ENCODE results near the gene VRK2.
A peak's percentile ranks its signal among the peaks of the same experiment; 100 is the strongest.

The VRK2 gene

DNA sequence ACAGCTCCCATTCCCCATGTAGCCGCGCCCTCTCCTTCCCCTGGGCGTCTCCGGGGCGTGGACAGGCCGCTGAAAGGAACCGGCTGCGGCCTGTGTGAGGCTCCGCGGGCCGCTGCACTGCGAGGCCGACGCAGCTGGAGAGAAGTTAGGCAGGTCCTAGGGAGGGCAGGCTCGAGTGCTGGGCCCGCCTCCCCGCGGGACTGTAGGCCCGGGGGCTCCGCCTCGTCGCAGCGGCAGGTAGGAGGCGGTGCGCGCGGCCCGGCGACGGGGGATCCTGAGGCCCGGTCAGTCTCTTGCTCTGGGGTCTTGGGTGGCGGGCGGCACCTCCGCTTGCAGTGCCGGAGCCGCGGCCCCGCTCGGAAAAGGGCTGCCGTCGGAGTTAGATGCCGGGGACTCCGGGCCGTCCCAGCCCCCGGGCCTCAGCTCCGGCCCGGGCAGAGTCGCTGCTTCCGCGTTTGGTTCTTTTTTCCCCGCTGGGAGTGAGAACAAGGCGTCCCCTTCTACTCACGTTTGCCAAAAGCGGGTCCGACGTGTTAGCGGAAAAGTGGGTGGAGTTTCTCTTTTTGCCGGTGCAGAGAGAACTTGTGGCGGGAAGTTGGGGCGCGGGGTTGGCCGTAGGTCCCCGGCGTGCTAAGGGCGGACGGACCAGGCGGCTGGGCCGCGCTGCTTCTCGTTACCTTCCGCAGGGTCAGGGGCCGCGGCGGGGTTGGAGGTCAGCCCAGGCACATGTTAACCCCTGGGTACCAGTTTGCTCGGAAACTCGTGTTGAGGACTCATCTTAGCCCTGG lies at the start of gene VRK2:
VRK2 (plus strand) TSS at position 222 of the 788 bp plus-strand sequence. CDS start 2,026 bp downstream, outside the sequence.
- no peaks in the 10 kb centered on the region for H3K27me3 Mint-ChIP-seq
- peak within 1 kb of the TSS; percentile 89 for H3K4me3 Mint-ChIP-seq
- H3K4me1 Mint-ChIP-seq (ENCODE audit: low read depth), result peaks cover 59% of the 10 kb centered on the region
- H3K9me3 Mint-ChIP-seq, result no peaks in the 10 kb centered on the region
- peak within 1 kb of the TSS; percentile 93 for H3K27ac Mint-ChIP-seq
- peaks cover 23% of the 10 kb centered on the region for H3K36me3 Mint-ChIP-seq (ENCODE audit: low read depth)

DNA sequence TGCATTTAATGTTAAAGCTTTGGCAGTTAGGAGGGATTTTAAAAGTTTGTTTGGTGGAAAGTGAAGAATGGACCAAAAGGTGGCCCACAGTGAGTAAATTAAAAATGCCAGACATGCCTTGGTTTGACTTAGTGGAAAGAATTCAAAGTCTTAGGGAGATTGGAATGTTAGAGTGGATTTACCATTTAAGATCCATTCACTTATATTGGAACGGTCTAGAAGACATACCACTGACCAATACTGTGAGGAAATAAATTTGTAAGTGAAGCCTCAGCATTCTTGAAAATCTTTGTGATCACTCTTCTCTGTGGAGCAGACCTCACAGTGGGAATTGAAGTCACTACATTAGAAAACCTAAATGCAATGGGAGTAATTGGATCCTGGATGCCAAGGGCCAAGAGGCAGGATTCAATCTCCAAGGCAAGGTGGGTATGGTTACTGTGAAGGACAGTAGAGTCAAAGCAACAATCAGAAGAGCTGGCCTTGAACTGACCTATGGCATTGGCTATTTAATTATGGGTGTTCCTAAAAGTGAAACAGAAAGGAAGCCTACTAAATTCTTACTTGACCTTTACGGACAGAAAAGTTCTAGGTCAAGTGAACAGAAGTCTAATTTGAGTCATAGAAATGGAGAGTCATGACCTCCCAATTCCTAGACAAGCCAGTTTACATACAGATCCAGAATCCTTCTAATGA lies 40.2 kb upstream of the VRK2 start:
- Mint-ChIP-seq H3K9me3 (no peaks in the 10 kb centered on the region), H3K4me1 (ENCODE audit: low read depth) (no peaks in the 10 kb centered on the region), H3K36me3 (ENCODE audit: low read depth) (no peaks in the 10 kb centered on the region), H3K4me3 (no peak overlapping the region), H3K27me3 (no peaks in the 10 kb centered on the region), H3K27ac (no peak overlapping the region)

DNA sequence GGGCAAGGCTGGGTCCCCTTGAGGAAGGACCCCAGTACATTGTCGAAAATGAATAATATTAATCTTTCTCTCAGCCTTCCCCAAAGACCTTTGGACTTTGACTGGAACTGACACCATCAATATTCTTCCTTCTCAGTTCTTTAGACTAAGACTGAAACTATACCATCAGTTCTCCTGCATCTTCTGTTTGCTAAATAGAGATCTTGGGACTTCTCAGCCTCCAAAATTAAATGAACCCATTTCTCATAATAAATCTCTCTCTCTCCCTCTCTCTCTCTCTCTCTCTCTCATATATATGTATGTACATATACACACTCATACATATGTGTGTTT lies 39.7 kb upstream of the VRK2 start:
- no peak overlapping the region for H3K27ac Mint-ChIP-seq
- H3K9me3 Mint-ChIP-seq, result no peaks in the 10 kb centered on the region
- H3K27me3 Mint-ChIP-seq, result no peaks in the 10 kb centered on the region
- H3K4me1 Mint-ChIP-seq (ENCODE audit: low read depth), result no peaks in the 10 kb centered on the region
- no peak overlapping the region for H3K4me3 Mint-ChIP-seq
- H3K36me3 Mint-ChIP-seq (ENCODE audit: low read depth), result no peaks in the 10 kb centered on the region

DNA sequence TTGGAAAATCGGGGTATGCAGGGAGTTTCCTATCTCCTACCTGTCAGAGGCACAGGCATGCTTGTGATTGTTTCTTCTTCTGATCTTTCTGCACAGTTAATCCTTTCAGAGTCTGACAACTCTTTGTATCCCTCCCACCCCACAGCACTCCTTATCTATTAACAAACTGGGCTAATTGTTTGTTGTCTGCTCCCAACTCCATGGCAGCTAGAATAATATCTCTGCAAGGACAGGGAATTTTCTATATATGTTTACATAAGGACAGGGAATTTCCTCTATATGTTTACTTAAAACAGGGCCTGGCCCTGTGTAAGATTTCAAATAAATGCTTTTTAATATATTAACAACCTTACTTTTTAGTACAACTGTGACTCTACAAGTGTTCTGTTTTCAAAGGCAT lies 36.0 kb upstream of the VRK2 start:
- no peaks in the 10 kb centered on the region for H3K27me3 Mint-ChIP-seq
- no peak overlapping the region for H3K4me3 Mint-ChIP-seq
- H3K9me3 Mint-ChIP-seq, result peaks cover 4% of the 10 kb centered on the region
- no peaks in the 10 kb centered on the region for H3K4me1 Mint-ChIP-seq (ENCODE audit: low read depth)
- no peaks in the 10 kb centered on the region for H3K36me3 Mint-ChIP-seq (ENCODE audit: low read depth)
- no peak overlapping the region for H3K27ac Mint-ChIP-seq

DNA sequence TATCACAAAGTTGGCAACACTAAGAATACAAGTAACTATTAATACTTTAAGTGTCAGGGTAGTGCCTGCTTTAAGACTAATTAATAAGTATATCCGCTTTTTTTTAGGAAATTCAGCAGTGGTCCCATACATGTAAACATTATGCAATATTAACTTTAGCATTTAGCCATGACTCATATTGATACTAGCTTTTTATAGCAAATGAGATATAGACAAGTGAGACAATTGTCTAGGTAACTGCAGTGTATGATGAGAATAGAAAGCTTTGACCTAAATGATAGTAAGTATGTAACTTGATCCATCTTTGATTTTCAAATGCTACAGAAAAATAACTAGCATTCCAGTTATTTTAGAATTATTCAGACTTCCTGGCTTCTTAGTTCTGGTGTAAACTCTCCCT lies 27.4 kb upstream of the VRK2 start:
- Mint-ChIP-seq H3K36me3 (ENCODE audit: low read depth) (peaks cover 5% of the 10 kb centered on the region), H3K4me3 (no peak overlapping the region), H3K9me3 (peaks cover 4% of the 10 kb centered on the region), H3K4me1 (ENCODE audit: low read depth) (peaks cover 15% of the 10 kb centered on the region), H3K27ac (no peak overlapping the region), H3K27me3 (no peaks in the 10 kb centered on the region)

DNA sequence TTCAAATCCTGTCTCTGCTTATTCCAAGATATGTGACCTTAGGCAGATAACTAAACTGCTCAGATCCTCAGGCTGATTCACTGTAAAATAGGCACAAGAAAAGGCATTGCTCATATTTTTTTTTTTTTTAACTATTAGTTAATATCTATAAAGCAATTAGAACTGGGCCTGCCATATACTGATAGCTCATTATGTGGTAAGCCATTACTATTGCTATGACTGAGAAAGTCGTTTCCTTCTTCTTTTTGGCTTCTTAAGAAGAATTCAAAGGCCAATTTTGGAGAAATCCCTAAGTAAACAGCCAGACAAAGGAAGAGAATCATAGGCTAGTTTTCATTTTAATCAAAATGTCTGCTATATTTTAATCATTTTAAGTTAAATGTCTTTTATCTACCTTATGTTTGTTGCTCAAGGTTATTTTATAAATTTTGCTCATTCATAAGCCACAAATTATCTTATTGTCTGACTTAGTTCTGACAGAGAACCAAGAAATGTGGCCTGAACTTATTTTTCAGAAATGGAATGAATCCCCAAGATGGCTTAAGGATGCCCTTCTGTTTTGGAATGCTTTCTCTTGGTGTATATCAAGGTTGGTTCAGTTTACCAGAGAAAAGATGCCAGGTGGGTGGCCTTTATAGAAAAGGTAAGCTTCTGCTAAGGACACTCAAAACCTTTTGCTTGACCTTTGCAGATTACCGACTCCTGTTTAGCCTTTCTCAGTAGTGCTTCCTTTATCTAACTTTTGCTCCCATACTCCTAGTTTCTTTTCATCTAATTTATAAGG lies 21.3 kb upstream of the VRK2 start:
- no peak overlapping the region for H3K27ac Mint-ChIP-seq
- no peaks in the 10 kb centered on the region for H3K27me3 Mint-ChIP-seq
- peaks cover 9% of the 10 kb centered on the region for H3K36me3 Mint-ChIP-seq (ENCODE audit: low read depth)
- peaks cover 26% of the 10 kb centered on the region for H3K4me1 Mint-ChIP-seq (ENCODE audit: low read depth)
- no peaks in the 10 kb centered on the region for H3K9me3 Mint-ChIP-seq
- H3K4me3 Mint-ChIP-seq, result no peak overlapping the region

DNA sequence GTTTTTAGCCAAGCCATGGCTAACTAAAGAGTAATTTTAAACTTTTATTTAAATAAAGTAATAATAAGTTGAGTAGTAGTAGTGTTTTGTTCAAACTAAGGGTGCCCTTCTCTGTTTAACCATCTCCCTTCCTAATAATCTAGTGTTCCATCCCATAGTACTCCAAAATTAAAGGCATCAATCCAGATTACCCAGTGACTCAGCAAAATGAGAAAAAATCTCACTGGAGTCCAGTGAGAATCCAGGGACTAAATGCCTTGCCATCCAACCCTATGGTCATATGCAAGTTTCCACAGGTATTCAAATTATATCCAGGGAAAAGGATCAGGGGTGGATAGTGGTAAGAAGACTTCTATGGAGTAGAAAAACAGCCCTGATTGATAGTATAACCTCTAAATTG lies 19.6 kb upstream of the VRK2 start:
- no peaks in the 10 kb centered on the region for H3K9me3 Mint-ChIP-seq
- H3K4me3 Mint-ChIP-seq, result no peak overlapping the region
- peaks cover 9% of the 10 kb centered on the region for H3K36me3 Mint-ChIP-seq (ENCODE audit: low read depth)
- no peak overlapping the region for H3K27ac Mint-ChIP-seq
- peaks cover 26% of the 10 kb centered on the region for H3K4me1 Mint-ChIP-seq (ENCODE audit: low read depth)
- H3K27me3 Mint-ChIP-seq, result no peaks in the 10 kb centered on the region

DNA sequence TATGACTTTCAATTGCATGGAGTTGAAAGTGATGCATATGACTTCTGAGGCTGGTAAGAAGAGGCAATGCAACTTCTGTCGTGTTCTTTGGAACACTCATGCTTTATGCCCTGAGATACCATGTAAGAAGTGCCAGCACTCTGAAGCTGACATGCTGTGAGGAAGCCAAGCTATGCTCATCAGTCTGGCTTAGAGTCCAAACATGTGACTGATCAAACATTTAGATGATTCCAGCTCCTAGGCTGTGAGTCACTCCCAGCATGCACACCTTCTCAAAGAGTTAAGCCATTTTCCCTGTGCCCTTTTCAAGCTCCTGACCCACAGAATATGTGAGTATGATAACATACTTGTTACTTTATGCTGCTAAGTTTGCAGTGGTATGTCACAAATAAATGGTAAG lies 15.8 kb upstream of the VRK2 start:
- peaks cover 16% of the 10 kb centered on the region for H3K4me1 Mint-ChIP-seq (ENCODE audit: low read depth)
- no peaks in the 10 kb centered on the region for H3K27me3 Mint-ChIP-seq
- H3K27ac Mint-ChIP-seq, result no peak overlapping the region
- H3K4me3 Mint-ChIP-seq, result no peak overlapping the region
- H3K9me3 Mint-ChIP-seq, result no peaks in the 10 kb centered on the region
- H3K36me3 Mint-ChIP-seq (ENCODE audit: low read depth), result peaks cover 4% of the 10 kb centered on the region

DNA sequence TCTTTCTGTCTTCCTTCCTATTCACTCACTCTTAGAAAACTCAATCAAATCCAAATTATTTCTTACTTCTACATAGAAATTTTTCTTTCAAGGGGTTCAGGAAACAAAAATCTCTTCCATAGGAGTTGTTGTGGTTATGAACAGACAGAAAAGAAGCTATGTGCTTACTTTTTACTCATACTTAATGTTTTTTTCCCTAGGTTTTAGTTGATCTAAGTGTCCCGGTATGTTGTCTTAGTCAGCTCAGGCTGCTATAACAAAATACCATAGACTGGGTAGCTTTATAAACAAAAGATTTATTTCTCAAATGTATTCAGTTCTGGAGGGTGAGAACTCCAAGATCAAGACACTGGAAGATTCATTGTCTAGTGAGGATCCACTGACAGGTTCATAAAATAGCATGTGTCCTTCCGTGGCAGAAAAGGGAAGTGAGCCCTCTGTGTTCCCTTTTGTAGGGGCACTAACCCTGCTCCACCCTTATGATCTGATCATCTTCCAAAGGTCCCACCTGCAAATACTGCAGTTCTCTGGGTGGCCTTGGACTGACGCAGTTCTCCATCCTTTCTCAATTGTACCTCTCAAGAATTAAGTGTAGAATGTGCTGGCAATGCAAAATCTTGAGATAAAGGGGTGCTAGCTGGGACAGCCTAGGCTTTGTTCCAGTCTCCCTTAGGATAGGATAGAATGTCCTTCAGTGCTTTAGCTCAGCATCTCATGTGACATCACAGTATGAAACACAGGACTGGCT lies 14.4 kb upstream of the VRK2 start:
- H3K9me3 Mint-ChIP-seq, result no peaks in the 10 kb centered on the region
- no peak overlapping the region for H3K27ac Mint-ChIP-seq

DNA sequence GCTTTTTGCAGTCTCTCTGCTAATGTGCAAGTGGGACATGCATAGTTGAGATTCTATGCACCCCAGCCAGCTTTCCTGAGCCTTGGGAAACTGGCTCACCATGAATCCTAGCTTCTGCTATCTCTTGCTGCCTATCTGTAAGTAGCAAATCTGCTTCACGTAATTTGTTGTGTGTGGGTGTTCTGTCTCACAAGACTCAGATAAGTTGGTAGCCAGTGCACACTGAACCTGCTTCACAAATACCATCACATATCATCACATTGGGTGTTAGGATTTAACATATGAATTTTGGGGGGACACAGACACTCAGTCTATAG lies 13.9 kb upstream of the VRK2 start:
- H3K27ac Mint-ChIP-seq, result no peak overlapping the region
- no peaks in the 10 kb centered on the region for H3K27me3 Mint-ChIP-seq
- H3K36me3 Mint-ChIP-seq (ENCODE audit: low read depth), result peaks cover 4% of the 10 kb centered on the region
- no peak overlapping the region for H3K4me3 Mint-ChIP-seq
- no peaks in the 10 kb centered on the region for H3K9me3 Mint-ChIP-seq
- H3K4me1 Mint-ChIP-seq (ENCODE audit: low read depth), result peaks cover 12% of the 10 kb centered on the region

More for the DNA sequence above, 14.4 kb upstream of the VRK2 start:
- H3K36me3 Mint-ChIP-seq (ENCODE audit: low read depth), result no peaks in the 10 kb centered on the region
- H3K27me3 Mint-ChIP-seq, result no peaks in the 10 kb centered on the region
- peaks cover 12% of the 10 kb centered on the region for H3K4me1 Mint-ChIP-seq (ENCODE audit: low read depth)
- H3K4me3 Mint-ChIP-seq, result no peak overlapping the region

DNA sequence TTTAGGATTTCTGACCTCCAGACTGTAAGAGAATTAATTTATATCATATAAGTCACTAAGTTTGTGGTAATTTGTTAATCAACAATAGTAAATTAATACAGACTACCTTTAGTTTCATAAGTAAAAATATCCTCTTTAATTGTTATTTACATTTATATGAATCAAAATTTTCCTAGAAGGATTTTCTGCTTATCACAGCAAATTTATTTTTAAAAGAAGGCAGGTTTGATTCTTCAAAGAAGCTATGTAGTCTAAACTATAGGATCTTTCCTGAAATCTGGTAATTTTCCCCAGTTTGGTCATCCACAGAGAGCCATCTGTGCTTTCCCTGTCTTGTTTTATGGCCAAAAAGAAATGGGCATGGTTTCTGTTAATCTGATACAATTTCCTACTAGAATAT lies 13.1 kb upstream of the VRK2 start:
- H3K27ac Mint-ChIP-seq, result no peak overlapping the region
- H3K36me3 Mint-ChIP-seq (ENCODE audit: low read depth), result peaks cover 8% of the 10 kb centered on the region

DNA sequence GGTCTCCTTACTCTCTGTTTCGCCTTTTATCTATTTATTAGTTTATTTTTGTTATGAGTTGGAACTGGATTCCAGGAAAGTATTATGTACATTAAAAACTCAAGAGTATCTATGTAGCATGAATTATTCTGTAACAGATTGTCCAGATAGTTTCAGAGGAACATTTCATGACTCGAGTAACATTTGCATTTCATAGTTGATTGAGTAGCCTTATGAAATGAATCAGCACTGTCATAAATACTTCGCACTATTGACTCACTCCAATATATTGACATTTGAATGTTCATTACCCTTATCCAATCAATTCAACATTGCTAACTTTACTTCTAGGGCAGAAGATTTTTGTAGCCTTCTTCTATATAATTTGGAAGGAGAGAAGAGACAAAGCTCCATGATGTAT lies 11.3 kb upstream of the VRK2 start:
- Mint-ChIP-seq H3K36me3 (ENCODE audit: low read depth) (peaks cover 9% of the 10 kb centered on the region), H3K4me1 (ENCODE audit: low read depth) (peaks cover 19% of the 10 kb centered on the region), H3K27ac (no peak overlapping the region), H3K9me3 (no peaks in the 10 kb centered on the region), H3K27me3 (no peaks in the 10 kb centered on the region), H3K4me3 (no peak overlapping the region)

More for the DNA sequence above, 13.1 kb upstream of the VRK2 start:
- Mint-ChIP-seq H3K9me3 (no peaks in the 10 kb centered on the region), H3K27me3 (no peaks in the 10 kb centered on the region), H3K4me1 (ENCODE audit: low read depth) (peaks cover 12% of the 10 kb centered on the region), H3K4me3 (no peak overlapping the region)

DNA sequence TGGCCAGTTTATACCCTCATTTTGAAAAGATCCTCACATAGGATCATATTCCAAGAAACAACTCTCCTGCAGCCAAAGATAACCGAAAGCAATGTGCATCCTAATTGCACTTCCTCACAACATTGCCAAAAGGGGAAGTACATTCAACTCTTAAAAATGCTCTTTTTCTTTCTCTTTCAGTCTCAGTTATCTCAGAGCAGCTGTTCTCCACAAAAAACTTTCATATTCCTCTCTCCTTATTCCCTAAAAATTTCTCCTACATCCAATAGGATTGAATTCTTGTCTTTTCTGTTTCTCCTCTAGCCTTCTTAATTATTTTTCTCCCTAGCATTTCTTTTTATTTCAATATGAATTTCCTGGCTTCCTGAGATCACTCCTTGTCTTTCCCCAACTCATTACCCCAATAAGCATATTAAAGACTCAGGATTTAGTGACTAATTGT lies 7.4 kb upstream of the VRK2 start:
- Mint-ChIP-seq H3K9me3 (no peaks in the 10 kb centered on the region), H3K27me3 (no peaks in the 10 kb centered on the region), H3K4me1 (ENCODE audit: low read depth) (peaks cover 32% of the 10 kb centered on the region), H3K27ac (peak overlapping the region; percentile 6), H3K36me3 (ENCODE audit: low read depth) (peaks cover 12% of the 10 kb centered on the region), H3K4me3 (no peak overlapping the region)

DNA sequence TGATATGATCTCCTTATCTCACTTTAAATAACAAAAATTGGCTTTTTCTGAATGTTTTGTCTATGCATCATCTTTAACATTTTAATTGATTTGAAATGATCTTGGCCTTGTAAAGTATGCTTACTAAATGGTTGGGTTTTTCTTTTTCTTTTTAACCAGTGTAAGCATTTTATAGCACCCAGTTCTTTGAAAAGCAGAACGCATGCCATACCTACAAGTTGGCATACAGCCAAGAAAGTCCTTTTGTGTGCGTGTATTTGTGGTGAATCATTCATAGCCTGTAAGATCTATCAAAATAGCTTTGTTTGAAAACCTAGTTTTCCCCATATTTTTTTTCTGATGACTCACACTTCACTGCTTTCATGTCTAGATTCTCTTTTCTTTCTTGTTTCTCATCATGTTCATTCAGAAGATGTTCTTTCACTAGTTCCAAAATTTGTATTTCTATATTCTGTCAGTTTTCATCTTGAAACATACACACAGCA lies 4.1 kb upstream of the VRK2 start:
- Mint-ChIP-seq H3K4me3 (no peak overlapping the region), H3K36me3 (ENCODE audit: low read depth) (peaks cover 11% of the 10 kb centered on the region)

More for the DNA sequence above, 4.1 kb upstream of the VRK2 start:
- Mint-ChIP-seq H3K9me3 (no peaks in the 10 kb centered on the region), H3K4me1 (ENCODE audit: low read depth) (peaks cover 38% of the 10 kb centered on the region), H3K27me3 (no peaks in the 10 kb centered on the region), H3K27ac (peak overlapping the region; percentile 43)

All from stimulated activated naive CD8-positive, alpha-beta T cell treated with anti-CD3 and anti-CD28 coated beads, Interleukin-15, Interleukin-2, amounts not matched to agents 100 ng/mL and 50 ng/mL, for 24 hours (primary cell).